ENCODE measurements around the gene FBXO46.
A peak's percentile ranks its signal among the peaks of the same experiment; 100 is the strongest.

DNA sequence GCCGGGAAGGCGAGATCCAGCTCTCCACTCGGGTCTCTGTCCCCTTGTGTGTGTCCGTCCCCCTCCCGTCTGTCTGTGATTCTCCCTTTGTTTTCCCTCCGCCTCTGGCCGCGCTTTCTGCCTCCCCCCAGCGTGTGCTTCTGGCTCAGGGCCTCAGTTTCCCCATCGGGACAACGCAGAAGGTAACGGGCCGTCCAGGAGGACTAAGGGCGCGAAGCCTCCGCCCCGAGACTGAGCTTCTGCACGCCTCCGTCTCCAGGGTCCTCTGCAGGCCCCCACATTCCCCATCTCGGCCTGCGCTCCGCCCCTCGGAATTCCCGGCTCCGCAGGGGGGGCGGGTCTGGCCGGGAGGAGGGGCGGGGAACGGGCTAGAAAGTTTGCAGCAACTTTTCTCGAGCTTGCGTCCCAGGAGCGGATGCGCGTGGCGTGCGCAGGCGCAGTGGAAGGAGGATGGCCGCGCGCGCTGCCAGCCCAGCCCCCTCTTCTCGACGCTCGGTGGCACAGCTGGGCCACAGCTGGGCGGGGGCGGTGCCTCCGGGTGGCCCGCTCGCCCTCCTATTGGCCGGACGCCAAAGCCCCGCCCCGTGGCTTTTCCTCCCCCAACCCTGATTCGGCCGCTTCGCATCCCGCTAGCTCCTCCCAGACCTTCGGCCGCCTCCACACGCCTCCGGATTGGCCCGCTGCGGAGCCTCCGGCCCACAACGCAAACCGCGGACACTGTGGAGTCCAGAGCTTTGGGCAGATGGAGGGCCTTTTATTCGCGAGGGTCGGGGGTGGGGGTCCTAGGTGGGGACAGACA lies 38.5 kb upstream of the FBXO46 start, which contains the start of gene SIX5:
- TF ChIP-seq, protein P1, sequence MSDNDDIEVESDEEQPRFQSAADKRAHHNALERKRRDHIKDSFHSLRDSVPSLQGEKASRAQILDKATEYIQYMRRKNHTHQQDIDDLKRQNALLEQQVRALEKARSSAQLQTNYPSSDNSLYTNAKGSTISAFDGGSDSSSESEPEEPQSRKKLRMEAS (IDR thresholded peaks at IDR 0.05) = peak; percentile 93
- TF ChIP-seq, protein P2, sequence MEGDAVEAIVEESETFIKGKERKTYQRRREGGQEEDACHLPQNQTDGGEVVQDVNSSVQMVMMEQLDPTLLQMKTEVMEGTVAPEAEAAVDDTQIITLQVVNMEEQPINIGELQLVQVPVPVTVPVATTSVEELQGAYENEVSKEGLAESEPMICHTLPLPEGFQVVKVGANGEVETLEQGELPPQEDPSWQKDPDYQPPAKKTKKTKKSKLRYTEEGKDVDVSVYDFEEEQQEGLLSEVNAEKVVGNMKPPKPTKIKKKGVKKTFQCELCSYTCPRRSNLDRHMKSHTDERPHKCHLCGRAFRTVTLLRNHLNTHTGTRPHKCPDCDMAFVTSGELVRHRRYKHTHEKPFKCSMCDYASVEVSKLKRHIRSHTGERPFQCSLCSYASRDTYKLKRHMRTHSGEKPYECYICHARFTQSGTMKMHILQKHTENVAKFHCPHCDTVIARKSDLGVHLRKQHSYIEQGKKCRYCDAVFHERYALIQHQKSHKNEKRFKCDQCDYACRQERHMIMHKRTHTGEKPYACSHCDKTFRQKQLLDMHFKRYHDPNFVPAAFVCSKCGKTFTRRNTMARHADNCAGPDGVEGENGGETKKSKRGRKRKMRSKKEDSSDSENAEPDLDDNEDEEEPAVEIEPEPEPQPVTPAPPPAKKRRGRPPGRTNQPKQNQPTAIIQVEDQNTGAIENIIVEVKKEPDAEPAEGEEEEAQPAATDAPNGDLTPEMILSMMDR (IDR thresholded peaks at IDR 0.05) = no peak
- TF ChIP-seq POLR2A (IDR thresholded peaks at IDR 0.05; ENCODE audit: low read length) = peak; percentile 96
- TF ChIP-seq PHF8 (IDR thresholded peaks at IDR 0.05; ENCODE audit: borderline replicate concordance, low read depth) = peak; percentile 72
- peak; percentile 90 for TF ChIP-seq HOXA7 (CRISPR knock-in tag; IDR thresholded peaks at IDR 0.05)
- TF ChIP-seq, protein P3, sequence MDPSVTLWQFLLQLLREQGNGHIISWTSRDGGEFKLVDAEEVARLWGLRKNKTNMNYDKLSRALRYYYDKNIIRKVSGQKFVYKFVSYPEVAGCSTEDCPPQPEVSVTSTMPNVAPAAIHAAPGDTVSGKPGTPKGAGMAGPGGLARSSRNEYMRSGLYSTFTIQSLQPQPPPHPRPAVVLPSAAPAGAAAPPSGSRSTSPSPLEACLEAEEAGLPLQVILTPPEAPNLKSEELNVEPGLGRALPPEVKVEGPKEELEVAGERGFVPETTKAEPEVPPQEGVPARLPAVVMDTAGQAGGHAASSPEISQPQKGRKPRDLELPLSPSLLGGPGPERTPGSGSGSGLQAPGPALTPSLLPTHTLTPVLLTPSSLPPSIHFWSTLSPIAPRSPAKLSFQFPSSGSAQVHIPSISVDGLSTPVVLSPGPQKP (IDR thresholded peaks at IDR 0.05; ENCODE audit: low read depth, low read length) = no peak
